ENCODE measurements around the gene SPAG16.

SPAG16 gene

DNA sequence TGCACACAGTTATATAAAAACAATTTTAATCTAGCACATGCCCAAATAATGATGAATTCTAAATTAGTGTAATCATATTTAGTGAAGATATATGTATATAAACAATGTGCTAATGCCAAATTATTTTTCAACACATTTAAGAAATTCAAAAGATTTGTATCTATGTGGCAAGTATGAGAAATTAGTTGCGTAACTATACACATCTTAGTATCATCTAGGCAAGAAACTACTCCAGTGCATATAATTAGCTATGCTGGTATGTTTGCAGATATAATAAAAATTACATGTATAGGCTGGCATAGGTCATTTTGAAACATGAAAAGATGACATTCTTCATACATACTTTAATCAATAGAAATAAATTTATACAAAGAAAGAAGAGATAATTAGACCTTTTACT is 874.6 kb downstream of the SPAG16 start:
- TF ChIP-seq, protein P1, sequence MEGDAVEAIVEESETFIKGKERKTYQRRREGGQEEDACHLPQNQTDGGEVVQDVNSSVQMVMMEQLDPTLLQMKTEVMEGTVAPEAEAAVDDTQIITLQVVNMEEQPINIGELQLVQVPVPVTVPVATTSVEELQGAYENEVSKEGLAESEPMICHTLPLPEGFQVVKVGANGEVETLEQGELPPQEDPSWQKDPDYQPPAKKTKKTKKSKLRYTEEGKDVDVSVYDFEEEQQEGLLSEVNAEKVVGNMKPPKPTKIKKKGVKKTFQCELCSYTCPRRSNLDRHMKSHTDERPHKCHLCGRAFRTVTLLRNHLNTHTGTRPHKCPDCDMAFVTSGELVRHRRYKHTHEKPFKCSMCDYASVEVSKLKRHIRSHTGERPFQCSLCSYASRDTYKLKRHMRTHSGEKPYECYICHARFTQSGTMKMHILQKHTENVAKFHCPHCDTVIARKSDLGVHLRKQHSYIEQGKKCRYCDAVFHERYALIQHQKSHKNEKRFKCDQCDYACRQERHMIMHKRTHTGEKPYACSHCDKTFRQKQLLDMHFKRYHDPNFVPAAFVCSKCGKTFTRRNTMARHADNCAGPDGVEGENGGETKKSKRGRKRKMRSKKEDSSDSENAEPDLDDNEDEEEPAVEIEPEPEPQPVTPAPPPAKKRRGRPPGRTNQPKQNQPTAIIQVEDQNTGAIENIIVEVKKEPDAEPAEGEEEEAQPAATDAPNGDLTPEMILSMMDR (IDR thresholded peaks at IDR 0.05; ENCODE audit: extremely low read depth, insufficient read depth, missing control alignments) = no peak
- in situ Hi-C loops (cut with MboI; ENCODE audit: low pct_unique_long_range_greater_than_20kb, low sequenced_read_pairs, unreplicated experiment) = no loop called here

GRCh38 chr2:214169281-214169680 is 885.0 kb downstream of the SPAG16 start:
- in situ Hi-C loops (cut with MboI; ENCODE audit: low pct_unique_long_range_greater_than_20kb, low sequenced_read_pairs, unreplicated experiment) = no loop called here
- TF ChIP-seq, protein P1 (IDR thresholded peaks at IDR 0.05; ENCODE audit: extremely low read depth, insufficient read depth, missing control alignments) = no peak
- DNase-seq (ENCODE audit: low spot score) = no peak

More for the DNA sequence above, 874.6 kb downstream of the SPAG16 start:
- no peak for DNase-seq (ENCODE audit: low spot score)

DNA sequence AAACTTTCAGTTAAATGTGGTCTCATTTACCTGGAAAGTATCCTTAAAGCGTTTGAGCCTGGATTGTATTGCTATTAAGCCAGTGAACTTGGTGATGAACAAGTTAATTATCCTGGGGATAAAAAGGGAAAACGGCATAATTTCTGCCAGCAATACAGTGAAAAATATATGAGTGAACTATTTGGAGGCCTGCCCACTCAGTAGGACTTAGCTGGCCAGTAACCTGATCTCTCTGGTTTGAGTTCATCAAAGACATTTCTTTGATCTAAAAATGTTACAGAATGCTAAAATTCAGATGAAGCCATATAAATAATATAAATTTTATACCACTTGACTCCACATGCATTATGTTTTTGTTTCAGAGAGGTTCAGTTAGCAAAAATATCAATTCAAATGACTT is 885.5 kb downstream of the SPAG16 start:
- no peak for DNase-seq (ENCODE audit: low spot score)
- TF ChIP-seq, protein P1 (IDR thresholded peaks at IDR 0.05; ENCODE audit: extremely low read depth, insufficient read depth, missing control alignments) = no peak
- in situ Hi-C loops (cut with MboI; ENCODE audit: low pct_unique_long_range_greater_than_20kb, low sequenced_read_pairs, unreplicated experiment) = no loop called here

GRCh38 chr2:214174563-214174962 is 890.3 kb downstream of the SPAG16 start:
- no peak for DNase-seq (ENCODE audit: low spot score)
- TF ChIP-seq, protein P1 (IDR thresholded peaks at IDR 0.05; ENCODE audit: extremely low read depth, insufficient read depth, missing control alignments) = no peak
- in situ Hi-C loops (cut with MboI; ENCODE audit: low pct_unique_long_range_greater_than_20kb, low sequenced_read_pairs, unreplicated experiment) = no loop called here

GRCh38 chr2:214180071-214180470 is 895.8 kb downstream of the SPAG16 start:
- in situ Hi-C loops (cut with MboI; ENCODE audit: low pct_unique_long_range_greater_than_20kb, low sequenced_read_pairs, unreplicated experiment) = no loop called here
- TF ChIP-seq, protein P1 (IDR thresholded peaks at IDR 0.05; ENCODE audit: extremely low read depth, insufficient read depth, missing control alignments) = no peak
- DNase-seq (ENCODE audit: low spot score) = no peak

- DNase-seq (ENCODE audit: low spot score) = no peak
- in situ Hi-C loops (cut with MboI; ENCODE audit: low pct_unique_long_range_greater_than_20kb, low sequenced_read_pairs, unreplicated experiment) = no loop called here
- TF ChIP-seq, protein P1 (IDR thresholded peaks at IDR 0.05; ENCODE audit: extremely low read depth, insufficient read depth, missing control alignments) = no peak
Observed at GRCh38 chr2:214180686-214181085, 896.4 kb downstream of the SPAG16 start.

DNA sequence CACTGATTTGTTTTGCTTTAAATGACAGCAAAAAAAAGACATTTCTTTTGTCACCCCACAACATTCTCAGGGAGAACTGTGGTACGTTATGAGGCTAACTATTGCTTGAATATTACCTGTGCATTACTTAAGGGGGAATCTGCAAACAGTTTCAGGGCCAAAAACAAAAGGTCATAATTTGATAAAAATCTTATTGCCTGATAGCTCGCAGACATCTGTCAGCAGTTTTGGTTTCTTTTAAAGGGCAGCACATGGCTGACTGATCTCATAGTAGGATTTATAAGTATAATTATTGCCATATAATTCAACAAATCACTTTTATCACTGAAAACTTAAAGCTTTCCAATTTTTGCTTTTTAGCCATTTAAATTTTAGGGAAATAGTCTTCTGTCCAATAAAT is 900.2 kb downstream of the SPAG16 start:
- in situ Hi-C loops (cut with MboI; ENCODE audit: low pct_unique_long_range_greater_than_20kb, low sequenced_read_pairs, unreplicated experiment) = no loop called here
- no peak for DNase-seq (ENCODE audit: low spot score)
- TF ChIP-seq, protein P1 (IDR thresholded peaks at IDR 0.05; ENCODE audit: extremely low read depth, insufficient read depth, missing control alignments) = no peak

Data from GM13977 (cell line).